Peyer's patch (tissue), 4 donors: ENCODE data around the gene IFI30. TPM values are rescaled to one million over a fixed set of nuclear protein-coding genes. Genes with fewer than 3 reads are reported as not detected.
A peak's percentile ranks its signal among the peaks of the same experiment; 100 is the strongest.
"Not testable (repeated sequence)": the region's sequence is repeated elsewhere in the genome, so short reads cannot be mapped to it uniquely, and the experiment has no call there.

Source experiments
- DNase-seq, 3 donors: peaks; one replicate each; pipeline ENCODE4 v3.0.0-alpha.2; 2017 to 2019
- H3K27ac ChIP-seq, 4 donors: fragments of 200-600 bp; sonication (generic); one replicate each; pipeline ENCODE4 v1.5.1; 2016 to 2019
- H3K27me3 ChIP-seq, 2 donors: fragments of 200-600 bp; sonication (generic); one replicate each; pipeline ENCODE4 v1.5.1; 2019
- H3K36me3 ChIP-seq, 3 donors: fragments of 200-600 bp; sonication (generic); one replicate each; pipeline ENCODE4 v1.5.1; 2016 to 2019
- H3K4me1 ChIP-seq, 4 donors: fragments of 200-600 bp; sonication (generic); one replicate each; pipeline ENCODE4 v1.5.1; 2016 to 2019
- H3K4me3 ChIP-seq, 4 donors: fragments of 200-600 bp; sonication (generic); 1 replicate in 3 of 4; 2 replicates in 1 of 4; pipeline ENCODE4 v1.5.1; 2016 to 2019; ENCODE audit warnings: mild to moderate bottlenecking in 1 of 4
- H3K9me3 ChIP-seq, 4 donors: fragments of 200-600 bp; sonication (generic); one replicate each; pipeline ENCODE4 v1.5.1; 2016 to 2019; ENCODE audit warnings: mild to moderate bottlenecking in 1 of 4
- POLR2A ChIP-seq, 2 donors: fragments of 450-650 bp; IDR thresholded peaks; one replicate each; pipeline ENCODE4 v1.5.1; 2017; ENCODE audit warnings: antibody characterized with exemption in 2 of 2, mild to moderate bottlenecking in 2 of 2, moderate library complexity in 2 of 2
- total RNA-seq, 4 donors: library from RNA; depleted of rRNA; stranded (reverse); fragments of >200 nt; gene quantifications; one replicate each; pipeline ENCODE4 v1.1.0, GENCODE V29; 2016
- TF ChIP-seq, protein P1 (sequence below), 6 experiments: fragments of 450-650 bp in 4 of 6; fragments of 200-600 bp in 2 of 6; sonication (generic) in 1 of 6; IDR thresholded peaks; one replicate each; pipeline ENCODE4 v1.5.1; 2017 to 2019; ENCODE audit warnings: antibody characterized with exemption in 6 of 6, mild to moderate bottlenecking in 3 of 6, moderate library complexity in 1 of 6

IFI30 gene
- total RNA-seq, 4 donors from 2014 or later: 54.9 to 109 (median 60.7) TPM

DNA sequence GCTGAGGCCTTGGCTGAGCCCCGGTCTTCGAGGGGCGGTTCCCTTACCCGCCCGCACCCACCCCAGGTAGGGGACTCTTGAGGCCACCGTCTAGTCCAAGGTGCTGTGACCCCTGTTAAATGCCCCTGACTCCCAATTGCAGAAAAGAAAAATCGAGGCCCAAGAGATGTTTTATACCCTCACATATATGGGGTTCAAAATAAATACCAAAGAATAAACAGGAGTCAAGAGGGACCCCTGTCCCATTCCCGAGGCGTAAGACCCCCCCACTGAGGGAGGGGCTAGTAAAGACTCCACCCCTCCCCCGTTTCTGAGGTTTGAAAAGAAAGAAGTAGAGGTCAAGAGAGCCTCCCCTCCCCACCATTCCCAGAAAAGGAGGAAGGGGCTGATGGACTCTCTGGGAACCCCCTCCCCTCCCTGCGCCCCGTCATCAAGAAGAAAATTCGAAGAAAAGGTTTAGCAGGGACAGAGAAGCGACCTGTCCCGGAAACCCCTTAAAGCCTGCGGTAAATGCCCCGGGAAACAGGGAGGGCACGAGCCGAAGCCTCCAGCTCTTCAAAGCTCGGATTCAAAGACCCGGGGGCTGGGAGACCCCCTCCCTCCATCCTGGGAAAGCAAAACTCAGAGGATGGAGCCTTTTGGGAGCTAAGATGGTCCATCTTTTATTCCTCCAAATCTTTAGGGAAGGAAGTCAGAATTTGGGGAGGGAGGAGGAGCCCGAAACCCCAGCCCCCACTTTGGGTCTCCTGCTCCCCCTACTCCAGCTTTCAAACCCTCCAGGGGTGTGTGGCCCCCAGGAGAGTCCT, 31.0 kb downstream of the IFI30 start:
- Histone ChIP-seq H3K9me3 (no peaks in the 10 kb centered on the region), H3K27me3 (no peaks in the 10 kb centered on the region), H3K4me1 (peaks cover 0 to 26% (median 9%) of the 10 kb centered on the region in 4 donors), H3K27ac (peak overlapping the region; percentile 84 to 96 (median 92)), H3K36me3 (peaks cover 0 to 4% (median 0%) of the 10 kb centered on the region in 3 donors), H3K4me3 (peak overlapping the region; percentile 42 to 60 (median 53))
- TF ChIP-seq, protein P1, sequence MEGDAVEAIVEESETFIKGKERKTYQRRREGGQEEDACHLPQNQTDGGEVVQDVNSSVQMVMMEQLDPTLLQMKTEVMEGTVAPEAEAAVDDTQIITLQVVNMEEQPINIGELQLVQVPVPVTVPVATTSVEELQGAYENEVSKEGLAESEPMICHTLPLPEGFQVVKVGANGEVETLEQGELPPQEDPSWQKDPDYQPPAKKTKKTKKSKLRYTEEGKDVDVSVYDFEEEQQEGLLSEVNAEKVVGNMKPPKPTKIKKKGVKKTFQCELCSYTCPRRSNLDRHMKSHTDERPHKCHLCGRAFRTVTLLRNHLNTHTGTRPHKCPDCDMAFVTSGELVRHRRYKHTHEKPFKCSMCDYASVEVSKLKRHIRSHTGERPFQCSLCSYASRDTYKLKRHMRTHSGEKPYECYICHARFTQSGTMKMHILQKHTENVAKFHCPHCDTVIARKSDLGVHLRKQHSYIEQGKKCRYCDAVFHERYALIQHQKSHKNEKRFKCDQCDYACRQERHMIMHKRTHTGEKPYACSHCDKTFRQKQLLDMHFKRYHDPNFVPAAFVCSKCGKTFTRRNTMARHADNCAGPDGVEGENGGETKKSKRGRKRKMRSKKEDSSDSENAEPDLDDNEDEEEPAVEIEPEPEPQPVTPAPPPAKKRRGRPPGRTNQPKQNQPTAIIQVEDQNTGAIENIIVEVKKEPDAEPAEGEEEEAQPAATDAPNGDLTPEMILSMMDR (IDR thresholded peaks at IDR 0.05): no peak
- TF ChIP-seq POLR2A (IDR thresholded peaks at IDR 0.05): peak in 1 of 2 donors; percentile 9
- DNase-seq: peak; percentile 61 to 84 (median 76)

DNA sequence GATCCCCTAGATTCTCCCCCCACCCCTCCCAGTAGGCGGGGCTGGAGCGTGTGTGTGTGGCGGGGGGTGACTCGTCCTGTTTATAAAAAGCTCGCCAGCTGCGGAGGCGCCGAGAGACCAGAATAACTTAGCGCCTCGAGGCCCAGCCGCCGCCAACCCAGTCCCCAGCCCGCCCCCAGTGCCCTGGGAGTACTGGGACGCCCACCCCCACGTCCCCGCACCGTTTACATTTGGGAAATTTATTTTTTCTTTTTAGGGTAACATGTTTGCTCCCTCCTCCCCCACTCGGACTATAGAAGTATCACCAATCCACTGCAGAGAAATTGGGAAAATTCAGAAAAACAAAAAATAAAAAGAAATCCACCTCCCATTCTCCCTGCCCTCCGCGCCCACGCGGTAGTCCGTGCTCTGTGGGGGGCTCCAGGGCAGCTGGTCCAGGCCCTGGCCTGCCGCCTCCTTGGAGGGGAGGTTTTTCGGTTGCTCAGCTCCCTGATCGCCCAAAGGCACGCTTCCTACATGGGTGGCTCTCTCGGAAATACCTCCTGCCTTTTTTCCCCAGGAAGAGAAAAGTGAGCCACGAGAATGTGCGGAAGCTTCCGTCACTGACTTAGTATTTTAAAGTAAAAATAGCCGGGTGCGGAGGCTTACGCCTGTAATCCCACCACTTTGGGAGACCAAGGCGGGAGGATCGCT, 31.7 kb downstream of the IFI30 start:
- H3K4me3 ChIP-seq: peak overlapping the region; percentile 42 to 60 (median 53)
- peak overlapping the region; percentile 84 to 96 (median 92) for H3K27ac ChIP-seq
- H3K4me1 ChIP-seq: peaks cover 0 to 26% (median 9%) of the 10 kb centered on the region in 4 donors
- TF ChIP-seq, protein P1 (IDR thresholded peaks at IDR 0.05): no peak
- TF ChIP-seq POLR2A (IDR thresholded peaks at IDR 0.05): no peak
- no peaks in the 10 kb centered on the region for H3K27me3 ChIP-seq
- H3K36me3 ChIP-seq: no peaks in the 10 kb centered on the region
- DNase-seq: peak; percentile 74 to 90 (median 88)
- H3K9me3 ChIP-seq: no peaks in the 10 kb centered on the region

DNA sequence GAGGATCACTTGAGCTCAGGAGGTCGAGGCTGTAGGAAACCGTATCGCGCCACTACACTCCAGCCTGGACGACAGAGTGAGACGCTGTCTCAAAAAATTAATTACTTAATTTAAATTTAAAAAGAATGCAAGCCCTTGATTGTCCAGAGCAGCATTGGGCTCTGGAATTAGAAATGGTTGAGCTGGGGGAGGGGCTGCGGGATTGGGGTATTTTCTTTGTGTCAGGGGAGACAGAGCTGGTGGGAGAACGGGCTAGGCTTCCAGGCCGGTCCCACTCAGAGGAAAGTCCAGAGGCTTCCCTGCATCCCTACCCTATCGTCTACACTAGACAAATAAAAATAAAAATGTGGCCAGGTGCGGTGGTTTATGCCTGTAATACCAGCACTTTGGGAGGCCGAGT, 32.4 kb downstream of the IFI30 start:
- Histone ChIP-seq H3K27ac (peak overlapping the region in 2 of 4 donors; percentile 92 to 96), H3K4me1 (peaks cover 0 to 26% (median 9%) of the 10 kb centered on the region in 4 donors), H3K9me3 (no peaks in the 10 kb centered on the region), H3K36me3 (no peaks in the 10 kb centered on the region), H3K4me3 (no peak overlapping the region), H3K27me3 (no peaks in the 10 kb centered on the region)
- TF ChIP-seq POLR2A (IDR thresholded peaks at IDR 0.05): no peak
- TF ChIP-seq, protein P1 (IDR thresholded peaks at IDR 0.05): no peak
- no peak for DNase-seq

- no peaks in the 10 kb centered on the region for H3K27me3 ChIP-seq
- no peak overlapping the region for H3K4me3 ChIP-seq
- peak; percentile 38 to 67 (median 66) for DNase-seq
- TF ChIP-seq POLR2A (IDR thresholded peaks at IDR 0.05): no peak
- TF ChIP-seq, protein P1 (IDR thresholded peaks at IDR 0.05): peak in 5 of 6 experiments; percentile 30 to 77 (median 44)
- H3K9me3 ChIP-seq: no peaks in the 10 kb centered on the region
- H3K4me1 ChIP-seq: peaks cover 0 to 15% (median 3%) of the 10 kb centered on the region in 4 donors
- H3K36me3 ChIP-seq: no peaks in the 10 kb centered on the region
- peak overlapping the region in 2 of 4 donors; percentile 8 to 39 for H3K27ac ChIP-seq
These were observed 34.7 kb downstream of the IFI30 start for GRCh38 chr19:18208098-18208951.

GRCh38 chr19:18209912-18210311, 36.3 kb downstream of the IFI30 start:
- H3K4me1 ChIP-seq, H3K36me3 ChIP-seq, DNase-seq, H3K27ac ChIP-seq, H3K4me3 ChIP-seq, H3K27me3 ChIP-seq, H3K9me3 ChIP-seq: not testable (repeated sequence)
